ENCODE results near the gene EMILIN2. TPM values are rescaled to one million over a fixed set of nuclear protein-coding genes. Genes with fewer than 3 reads are reported as not detected.
A peak's percentile ranks its signal among the peaks of the same experiment; 100 is the strongest.

The EMILIN2 gene
- total RNA-seq, 2 experiments from 2014 or later: 18.6 to 23.0 TPM

DNA sequence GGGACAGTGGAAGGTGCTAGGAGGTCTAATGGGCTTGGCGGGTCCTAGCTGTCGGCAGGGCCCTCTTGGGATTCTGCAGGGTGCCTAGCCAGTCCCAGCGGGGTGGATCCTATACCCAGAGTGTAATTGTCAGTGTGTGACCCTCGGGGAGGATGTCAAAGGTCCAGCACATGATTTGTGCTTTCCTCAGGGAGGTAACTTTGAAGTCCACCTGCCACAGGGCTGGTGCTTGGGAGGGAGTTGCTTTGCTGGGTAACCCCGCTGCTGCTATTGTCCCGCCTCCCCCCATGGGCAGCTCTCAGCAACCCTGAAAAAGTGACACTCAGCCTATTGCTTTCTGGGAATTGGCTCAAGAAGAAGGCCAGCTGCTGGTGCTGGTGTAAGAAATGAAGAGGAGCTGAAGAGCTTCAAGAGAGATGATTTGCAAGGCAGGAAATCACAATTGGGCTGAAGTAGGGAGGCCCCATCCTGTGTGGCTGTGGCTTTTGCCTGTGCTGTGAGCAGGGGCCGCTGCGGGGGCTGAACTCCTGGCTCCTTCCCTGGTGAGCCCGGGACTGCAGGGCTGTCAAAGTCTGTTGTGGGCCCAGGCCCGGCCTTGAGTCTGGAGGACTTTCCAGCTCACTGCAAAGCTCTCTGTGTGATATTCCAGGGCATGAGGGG is 36.4 kb downstream of the EMILIN2 start:
- ChIA-PET CTCF (interaction anchor here (0.6 to 3.0 kb wide), 6 partner anchors 8 to 711 kb away, joined by 3 to 14 read pairs (median 4); no protein-coding TSS in a partner anchor), POLR2A (no interaction called here)
- peak; percentile 63 for DNase-seq
- H3K27ac Mint-ChIP-seq: peak overlapping the region; percentile 95
- H3K9me3 Mint-ChIP-seq: peaks cover 15% of the 10 kb centered on the region
- peak overlapping the region; percentile 34 for H3K4me3 Mint-ChIP-seq
- H3K4me1 Mint-ChIP-seq: peaks cover 36% of the 10 kb centered on the region
- peaks cover 3% of the 10 kb centered on the region for H3K27me3 Mint-ChIP-seq
- peaks cover 19% of the 10 kb centered on the region for H3K36me3 Mint-ChIP-seq (ENCODE audit: low read depth)

DNA sequence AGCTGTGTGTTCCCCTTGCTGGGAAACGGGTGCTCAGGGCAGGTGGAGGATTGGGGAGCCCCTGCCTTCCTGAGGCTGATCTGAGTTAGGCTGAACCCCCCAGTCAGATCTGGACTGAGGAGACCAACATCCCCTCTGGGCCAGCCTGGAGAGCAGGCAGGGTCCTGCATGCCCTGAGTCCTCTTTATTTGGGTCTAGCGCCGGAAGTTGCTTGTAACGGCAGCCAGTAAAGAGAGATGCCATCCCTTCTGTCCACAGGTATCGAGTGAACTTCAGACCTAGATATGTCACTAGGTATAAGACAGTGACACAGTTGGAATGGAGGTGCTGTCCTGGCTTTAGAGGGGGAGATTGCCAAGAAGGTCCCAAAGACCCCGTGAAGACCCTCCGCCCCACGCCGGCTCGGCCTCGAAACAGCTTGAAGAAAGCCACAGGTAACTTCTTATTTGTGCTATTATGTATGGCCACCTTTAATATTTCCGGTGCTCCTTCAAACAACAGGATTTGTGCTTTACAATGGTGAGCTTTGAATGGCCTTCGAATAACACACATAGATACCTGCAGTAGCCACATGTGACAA is 38.0 kb downstream of the EMILIN2 start:
- no peak for DNase-seq
- H3K4me1 Mint-ChIP-seq: peaks cover 43% of the 10 kb centered on the region
- H3K9me3 Mint-ChIP-seq: peaks cover 17% of the 10 kb centered on the region
- no peak overlapping the region for H3K4me3 Mint-ChIP-seq
- ChIA-PET POLR2A (no interaction called here), CTCF (interaction anchor here (1.3 to 3.0 kb wide), 2 partner anchors 9 to 65 kb away, joined by 3 to 14 read pairs; no protein-coding TSS in a partner anchor)
- peaks cover 3% of the 10 kb centered on the region for H3K27me3 Mint-ChIP-seq
- H3K36me3 Mint-ChIP-seq (ENCODE audit: low read depth): peaks cover 19% of the 10 kb centered on the region
- peak overlapping the region; percentile 95 for H3K27ac Mint-ChIP-seq

GRCh38 chr18:2887470-2887869 is 40.7 kb downstream of the EMILIN2 start:
- H3K9me3 Mint-ChIP-seq: peaks cover 24% of the 10 kb centered on the region
- peaks cover 57% of the 10 kb centered on the region for H3K4me1 Mint-ChIP-seq
- H3K4me3 Mint-ChIP-seq: no peak overlapping the region
- H3K36me3 Mint-ChIP-seq (ENCODE audit: low read depth): peaks cover 29% of the 10 kb centered on the region
- ChIA-PET POLR2A (no interaction called here), CTCF (no interaction called here)
- no peak for DNase-seq
- no peak overlapping the region for H3K27ac Mint-ChIP-seq
- H3K27me3 Mint-ChIP-seq: peaks cover 3% of the 10 kb centered on the region

- H3K4me3 Mint-ChIP-seq: no peak overlapping the region
- peaks cover 3% of the 10 kb centered on the region for H3K27me3 Mint-ChIP-seq
- peaks cover 24% of the 10 kb centered on the region for H3K9me3 Mint-ChIP-seq
- H3K36me3 Mint-ChIP-seq (ENCODE audit: low read depth): peaks cover 27% of the 10 kb centered on the region
- H3K27ac Mint-ChIP-seq: peak overlapping the region; percentile 65
- CTCF ChIA-PET: interaction anchor here (0.6 to 1.2 kb wide), 2 partner anchors 14 to 68 kb away, joined by 3 read pairs; no protein-coding TSS in a partner anchor
- DNase-seq: peak; percentile 25
- H3K4me1 Mint-ChIP-seq: peaks cover 42% of the 10 kb centered on the region
- POLR2A ChIA-PET: no interaction called here
Measured at GRCh38 chr18:2889761-2890192, 43.0 kb downstream of the EMILIN2 start.

GRCh38 chr18:2890606-2891005 is 43.8 kb downstream of the EMILIN2 start:
- ChIA-PET POLR2A (no interaction called here), CTCF (interaction anchor here (1.6 kb wide), 1 partner anchor 14 kb away, joined by 3 read pairs; no protein-coding TSS in a partner anchor)
- Mint-ChIP-seq H3K27ac (peak overlapping the region; percentile 65), H3K4me1 (peaks cover 37% of the 10 kb centered on the region), H3K9me3 (peaks cover 24% of the 10 kb centered on the region), H3K27me3 (peaks cover 3% of the 10 kb centered on the region), H3K4me3 (no peak overlapping the region), H3K36me3 (ENCODE audit: low read depth) (peaks cover 30% of the 10 kb centered on the region)
- no peak for DNase-seq

DNA sequence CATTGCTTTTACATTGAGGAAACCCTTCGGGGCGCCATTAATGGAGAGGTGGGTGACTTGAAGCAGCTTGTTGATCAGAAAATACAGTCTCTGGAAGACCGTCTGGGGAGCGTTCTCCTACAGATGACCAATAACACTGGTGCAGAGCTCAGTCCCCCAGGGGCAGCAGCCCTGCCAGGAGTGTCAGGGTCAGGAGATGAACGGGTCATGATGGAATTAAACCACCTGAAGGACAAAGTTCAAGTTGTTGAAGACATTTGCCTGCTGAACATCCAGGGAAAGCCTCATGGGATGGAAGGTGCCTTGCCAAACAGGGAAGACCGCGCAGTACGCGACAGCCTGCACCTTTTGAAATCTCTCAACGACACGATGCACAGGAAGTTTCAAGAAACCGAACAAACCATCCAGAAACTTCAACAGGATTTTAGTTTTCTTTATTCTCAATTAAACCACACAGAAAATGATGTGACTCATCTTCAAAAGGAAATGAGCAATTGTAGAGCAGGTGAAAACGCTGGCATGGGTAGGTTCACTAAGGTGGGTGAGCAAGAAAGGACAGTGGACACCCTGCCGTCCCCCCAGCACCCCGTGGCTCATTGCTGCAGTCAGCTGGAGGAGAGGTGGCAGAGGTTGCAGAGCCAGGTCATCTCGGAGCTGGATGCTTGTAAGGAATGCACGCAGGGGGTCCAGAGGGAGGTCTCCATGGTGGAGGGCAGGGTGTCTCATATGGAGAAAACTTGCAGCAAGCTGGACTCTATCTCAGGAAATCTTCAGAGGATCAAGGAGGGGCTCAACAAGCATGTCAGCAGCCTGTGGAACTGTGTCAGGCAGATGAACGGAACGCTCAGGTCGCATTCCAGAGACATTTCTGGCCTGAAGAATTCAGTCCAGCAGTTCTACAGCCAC is 45.0 kb downstream of the EMILIN2 start:
- peaks cover 21% of the 10 kb centered on the region for H3K9me3 Mint-ChIP-seq
- H3K27me3 Mint-ChIP-seq: peaks cover under 1% of the 10 kb centered on the region
- peaks cover 21% of the 10 kb centered on the region for H3K36me3 Mint-ChIP-seq (ENCODE audit: low read depth)
- ChIA-PET POLR2A (no interaction called here), CTCF (interaction anchor here (1.6 kb wide), 1 partner anchor 13 kb away, joined by 3 read pairs; no protein-coding TSS in a partner anchor)
- no peak for DNase-seq
- H3K4me3 Mint-ChIP-seq: peak overlapping the region; percentile 9
- peak overlapping the region; percentile 64 for H3K27ac Mint-ChIP-seq
- H3K4me1 Mint-ChIP-seq: peaks cover 37% of the 10 kb centered on the region

- peaks cover 14% of the 10 kb centered on the region for H3K36me3 Mint-ChIP-seq (ENCODE audit: low read depth)
Measured at GRCh38 chr18:2893056-2893455, 46.2 kb downstream of the EMILIN2 start.

GRCh38 chr18:2893676-2894075 is 46.9 kb downstream of the EMILIN2 start:
- no peak overlapping the region for H3K4me3 Mint-ChIP-seq
- no peak overlapping the region for H3K27ac Mint-ChIP-seq
- POLR2A ChIA-PET: no interaction called here

More at GRCh38 chr18:2893056-2893455, 46.2 kb downstream of the EMILIN2 start:
- H3K4me1 Mint-ChIP-seq: peaks cover 40% of the 10 kb centered on the region
- peaks cover 15% of the 10 kb centered on the region for H3K9me3 Mint-ChIP-seq
- no peaks in the 10 kb centered on the region for H3K27me3 Mint-ChIP-seq
- no peak overlapping the region for H3K27ac Mint-ChIP-seq
- ChIA-PET CTCF (interaction anchor here (2.8 kb wide), 1 partner anchor 10 kb away, joined by 14 read pairs; no protein-coding TSS in a partner anchor), POLR2A (no interaction called here)
- H3K4me3 Mint-ChIP-seq: no peak overlapping the region
- DNase-seq: no peak

DNA sequence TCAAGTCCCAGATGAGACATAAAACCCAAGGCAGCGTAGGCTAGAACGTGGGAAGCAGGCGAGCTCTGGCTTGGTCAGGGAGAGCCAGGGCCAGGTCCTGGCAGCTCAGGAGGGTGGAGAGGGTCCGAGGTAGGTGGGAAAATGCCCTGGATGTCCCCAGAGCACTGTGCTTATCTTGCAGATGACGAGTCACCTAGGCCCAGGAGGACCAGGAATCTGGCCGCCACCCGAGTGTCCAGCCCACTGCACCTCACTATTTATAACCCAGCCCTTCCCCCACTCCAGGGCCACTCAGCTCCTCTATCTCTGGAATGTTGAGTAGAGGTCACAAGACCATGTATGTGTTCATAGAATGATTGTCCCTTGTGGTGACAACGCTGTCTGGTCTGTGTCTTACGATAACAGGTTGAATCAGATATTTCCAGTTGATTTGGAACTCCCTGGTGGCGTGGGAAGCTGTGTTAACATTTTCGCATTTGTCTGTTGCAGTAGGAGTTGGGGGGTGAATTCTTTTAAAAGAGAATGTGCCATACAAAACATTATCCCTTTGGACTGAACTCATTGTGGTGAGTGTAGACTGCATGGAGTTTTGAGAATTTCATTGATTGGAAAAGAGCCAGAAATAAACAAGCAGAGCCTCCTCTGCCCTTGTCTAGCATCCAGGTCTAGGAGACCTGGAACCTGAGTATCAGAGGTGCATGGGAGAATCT is 47.5 kb downstream of the EMILIN2 start:
- H3K27ac Mint-ChIP-seq: no peak overlapping the region

More at GRCh38 chr18:2893676-2894075, 46.9 kb downstream of the EMILIN2 start:
- Mint-ChIP-seq H3K27me3 (no peaks in the 10 kb centered on the region), H3K9me3 (peaks cover 15% of the 10 kb centered on the region), H3K36me3 (ENCODE audit: low read depth) (peaks cover 12% of the 10 kb centered on the region), H3K4me1 (peaks cover 43% of the 10 kb centered on the region)
- no peak for DNase-seq
- CTCF ChIA-PET: interaction anchor here (1.2 to 2.8 kb wide), 4 partner anchors 10 to 17 kb away, joined by 3 to 14 read pairs (median 4); no protein-coding TSS in a partner anchor

DNA sequence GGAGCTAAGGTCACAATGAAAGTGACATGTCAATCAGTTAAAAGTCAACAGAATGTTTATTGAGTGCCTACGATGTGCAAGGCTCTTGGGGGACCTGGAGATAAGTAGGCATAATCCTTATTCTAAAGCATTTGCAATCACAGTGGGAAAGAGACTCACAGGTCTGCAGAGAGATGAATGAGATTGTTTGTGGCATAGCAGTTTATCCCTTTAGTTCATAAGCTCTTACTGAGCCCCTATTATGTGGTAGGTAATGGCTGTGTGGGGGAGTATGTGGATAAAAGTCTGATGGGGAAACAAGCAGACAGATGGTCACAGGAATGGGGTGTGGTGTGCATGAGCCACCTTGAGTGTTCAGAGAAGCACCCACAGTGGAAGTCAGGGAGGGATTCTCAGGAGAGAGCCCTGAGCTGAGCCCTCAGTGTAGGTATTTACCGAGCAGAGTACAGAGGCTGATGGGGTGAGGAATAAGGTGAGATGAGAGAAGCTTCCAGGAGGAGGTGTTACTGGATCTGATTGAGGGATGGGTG is 48.1 kb downstream of the EMILIN2 start:
- peaks cover 13% of the 10 kb centered on the region for H3K9me3 Mint-ChIP-seq
- no peaks in the 10 kb centered on the region for H3K27me3 Mint-ChIP-seq
- no peak for DNase-seq
- H3K36me3 Mint-ChIP-seq (ENCODE audit: low read depth): peaks cover 12% of the 10 kb centered on the region
- H3K4me3 Mint-ChIP-seq: no peak overlapping the region
- H3K4me1 Mint-ChIP-seq: peaks cover 36% of the 10 kb centered on the region
- ChIA-PET POLR2A (no interaction called here), CTCF (interaction anchor here (0.6 to 2.8 kb wide), 4 partner anchors 8 to 18 kb away, joined by 3 to 14 read pairs (median 4); no protein-coding TSS in a partner anchor)
- H3K27ac Mint-ChIP-seq: no peak overlapping the region

More for the DNA sequence above, 47.5 kb downstream of the EMILIN2 start:
- H3K9me3 Mint-ChIP-seq: peaks cover 15% of the 10 kb centered on the region
- no peak overlapping the region for H3K4me3 Mint-ChIP-seq
- no peaks in the 10 kb centered on the region for H3K27me3 Mint-ChIP-seq
- CTCF ChIA-PET: interaction anchor here (0.6 to 2.8 kb wide), 5 partner anchors 9 to 17 kb away, joined by 3 to 14 read pairs (median 3); no protein-coding TSS in a partner anchor
- H3K4me1 Mint-ChIP-seq: peaks cover 41% of the 10 kb centered on the region
- POLR2A ChIA-PET: no interaction called here
- DNase-seq: no peak
- peaks cover 12% of the 10 kb centered on the region for H3K36me3 Mint-ChIP-seq (ENCODE audit: low read depth)

DNA sequence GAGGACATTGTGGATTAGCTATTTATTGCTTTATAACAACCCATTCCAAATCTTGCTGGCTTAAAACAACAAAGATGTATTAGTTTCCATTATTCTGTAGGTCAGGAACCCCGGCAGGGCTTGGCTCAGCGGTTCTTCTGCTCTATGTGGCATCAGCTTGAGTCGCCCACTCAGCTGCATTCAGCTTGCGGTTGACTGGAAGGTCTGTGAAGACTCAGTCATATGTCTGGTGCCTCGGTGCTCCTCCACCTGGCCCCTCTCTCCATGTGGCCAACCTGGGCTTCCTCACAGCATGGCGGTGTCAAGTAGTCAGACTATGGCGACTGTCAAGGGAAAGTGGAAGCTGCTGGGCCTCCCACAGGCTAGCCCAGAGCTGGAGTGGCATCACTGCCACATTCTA is 48.6 kb downstream of the EMILIN2 start:
- H3K36me3 Mint-ChIP-seq (ENCODE audit: low read depth): peaks cover 12% of the 10 kb centered on the region
- H3K4me1 Mint-ChIP-seq: peaks cover 31% of the 10 kb centered on the region
- DNase-seq: no peak
- no peaks in the 10 kb centered on the region for H3K27me3 Mint-ChIP-seq
- ChIA-PET POLR2A (no interaction called here), CTCF (interaction anchor here (1.6 to 2.8 kb wide), 3 partner anchors 8 to 12 kb away, joined by 3 to 14 read pairs (median 5); no protein-coding TSS in a partner anchor)
- peaks cover 11% of the 10 kb centered on the region for H3K9me3 Mint-ChIP-seq
- no peak overlapping the region for H3K27ac Mint-ChIP-seq
- H3K4me3 Mint-ChIP-seq: no peak overlapping the region

DNA sequence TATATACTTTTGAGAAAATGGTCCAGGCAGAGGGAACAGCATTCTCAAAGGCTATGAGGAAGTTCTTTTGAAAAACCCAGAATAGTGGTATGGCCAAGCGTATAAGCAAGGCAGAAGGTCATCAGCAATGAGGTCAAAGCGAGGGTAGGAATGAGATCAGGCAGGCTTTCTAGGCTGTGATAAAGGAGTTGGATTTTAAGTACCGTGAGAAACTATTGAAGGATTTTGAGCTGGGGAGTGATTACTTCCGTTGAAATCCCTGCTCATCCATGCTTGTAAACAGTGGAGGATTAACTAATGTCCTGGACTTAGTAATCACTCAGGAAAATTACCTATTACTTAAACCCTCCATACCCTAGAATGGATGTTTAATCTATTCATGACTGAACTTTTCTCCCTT is 50.2 kb downstream of the EMILIN2 start:
- H3K4me1 Mint-ChIP-seq: peaks cover 15% of the 10 kb centered on the region
- peaks cover 4% of the 10 kb centered on the region for H3K36me3 Mint-ChIP-seq (ENCODE audit: low read depth)
- H3K27me3 Mint-ChIP-seq: no peaks in the 10 kb centered on the region
- POLR2A ChIA-PET: no interaction called here
- H3K4me3 Mint-ChIP-seq: no peak overlapping the region
- CTCF ChIA-PET: interaction anchor here (0.5 kb wide), 1 partner anchor 52 kb away, joined by 5 read pairs; no protein-coding TSS in a partner anchor
- no peak for DNase-seq
- no peak overlapping the region for H3K27ac Mint-ChIP-seq
- peaks cover 7% of the 10 kb centered on the region for H3K9me3 Mint-ChIP-seq
